LoVo (cell line): Measurements from ENCODE around the gene CYCS.
"Not testable (repeated sequence)": the region's sequence is repeated elsewhere in the genome, so short reads cannot be mapped to it uniquely, and the experiment has no call there.

Experiments
- DNase-seq: peaks from one replicate; pipeline ENCODE4 v3.0.0-alpha.2; 2016; ENCODE audit warnings: low spot score

CYCS gene

DNA sequence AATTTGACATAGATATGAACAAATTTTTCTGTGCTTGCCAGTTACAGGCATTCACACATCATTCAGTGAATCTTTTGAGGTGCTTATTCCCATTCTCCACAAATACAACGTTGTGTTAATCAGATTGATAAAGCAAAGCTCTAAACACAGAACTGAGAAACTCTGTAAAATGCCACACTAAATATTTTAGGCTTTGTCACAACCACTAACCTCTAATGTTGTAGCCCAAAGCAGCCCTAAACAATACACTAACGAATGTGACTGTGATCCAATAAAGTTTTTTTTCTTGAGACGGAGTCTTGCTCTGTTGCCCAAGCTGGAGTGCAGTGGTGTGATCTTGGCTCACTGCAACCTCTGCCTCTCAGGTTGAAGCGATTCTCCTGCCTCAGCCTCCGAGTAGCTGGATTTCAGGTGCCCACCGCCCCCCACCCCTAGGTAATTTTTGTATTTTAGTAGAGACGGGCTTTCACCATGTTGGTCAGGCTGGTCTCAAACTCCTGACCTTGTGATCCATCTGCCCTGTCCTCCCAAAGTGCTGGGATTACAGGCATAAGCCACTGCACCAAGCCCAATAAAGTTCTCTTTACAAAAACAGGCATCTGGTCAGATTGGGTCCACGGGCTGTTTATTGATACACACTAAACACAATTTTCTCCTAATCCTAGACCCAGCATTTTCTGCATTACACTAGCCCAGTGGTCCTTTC is 6.9 kb downstream of the CYCS start:
- DNase-seq: no peak

DNA sequence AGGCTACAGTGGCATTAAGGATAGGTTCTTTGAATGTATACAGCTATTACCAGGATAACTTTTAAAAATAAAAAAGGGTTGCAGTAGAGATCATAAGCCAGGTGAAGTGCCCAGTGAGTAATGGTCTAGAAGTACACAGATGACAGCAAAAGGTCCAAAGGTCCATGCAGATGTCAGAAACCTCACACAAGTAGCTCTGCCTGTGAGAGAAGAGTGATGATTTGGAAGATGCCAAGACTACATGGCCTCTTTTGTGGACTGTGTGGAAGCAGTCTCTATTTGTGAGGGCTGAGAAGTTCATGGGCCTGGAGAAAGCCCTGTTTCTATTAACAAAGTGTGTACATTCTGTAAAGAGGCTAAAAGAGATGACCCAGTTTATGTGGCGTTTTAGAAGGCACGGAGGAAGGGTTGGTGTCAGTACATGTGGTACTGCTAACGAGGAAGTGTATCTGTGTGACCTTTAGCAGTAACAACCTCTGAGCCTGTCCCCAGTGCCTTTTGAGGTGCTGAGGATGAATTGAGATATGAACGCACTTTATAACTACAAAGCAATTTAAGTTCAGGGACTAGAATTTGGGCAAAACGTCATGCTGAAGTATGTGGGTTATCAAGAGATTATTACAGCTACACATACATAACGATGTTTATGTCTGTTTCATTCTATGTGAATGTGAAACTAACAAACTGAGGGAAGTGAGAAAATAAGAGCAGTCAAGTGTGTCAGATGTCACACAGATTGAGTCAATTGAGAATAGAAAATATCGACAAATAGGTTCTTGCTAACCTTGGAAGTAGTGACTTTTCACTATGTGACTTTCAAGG is 7.6 kb downstream of the CYCS start:
- DNase-seq: no peak

DNA sequence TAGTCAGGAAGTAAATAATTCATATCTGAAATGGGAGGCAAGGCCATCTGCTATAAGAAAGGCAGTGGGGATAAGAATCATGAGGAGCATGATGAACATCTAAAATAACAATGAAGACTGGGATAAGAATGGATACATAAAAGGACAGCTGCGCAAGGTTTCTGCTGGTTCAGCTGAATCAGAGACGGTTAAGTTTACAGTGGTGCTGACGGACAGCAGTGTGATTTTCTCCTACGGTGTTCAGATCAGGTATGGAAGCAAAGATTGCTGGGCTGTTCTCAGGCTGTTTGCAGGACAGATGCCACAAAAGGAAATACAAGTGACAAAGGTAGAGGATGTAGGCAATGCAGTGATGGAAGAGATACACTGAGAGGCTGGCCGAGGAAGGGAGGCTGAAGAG is 8.4 kb downstream of the CYCS start:
- DNase-seq: no peak

DNA sequence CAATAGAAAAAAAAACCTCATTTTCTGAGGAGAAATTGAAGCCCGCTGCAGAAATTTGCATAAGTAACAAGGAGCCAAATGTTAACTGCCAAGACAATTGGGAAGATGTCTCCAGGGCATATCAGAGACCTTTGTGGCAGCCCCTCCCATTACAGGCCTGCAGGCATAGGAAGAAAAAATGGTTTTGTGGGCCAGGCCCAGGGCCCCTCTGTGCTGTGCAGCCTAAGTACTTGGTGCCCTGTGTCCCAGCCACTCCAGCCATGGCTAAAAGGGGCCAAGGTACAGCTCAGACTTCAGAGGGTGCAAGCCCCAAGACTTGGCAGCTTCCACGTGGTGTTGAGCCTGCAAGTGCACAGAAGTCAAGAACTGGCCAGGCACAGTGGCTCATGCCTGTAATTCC is 14.5 kb downstream of the CYCS start:
- not testable (repeated sequence) for DNase-seq

DNA sequence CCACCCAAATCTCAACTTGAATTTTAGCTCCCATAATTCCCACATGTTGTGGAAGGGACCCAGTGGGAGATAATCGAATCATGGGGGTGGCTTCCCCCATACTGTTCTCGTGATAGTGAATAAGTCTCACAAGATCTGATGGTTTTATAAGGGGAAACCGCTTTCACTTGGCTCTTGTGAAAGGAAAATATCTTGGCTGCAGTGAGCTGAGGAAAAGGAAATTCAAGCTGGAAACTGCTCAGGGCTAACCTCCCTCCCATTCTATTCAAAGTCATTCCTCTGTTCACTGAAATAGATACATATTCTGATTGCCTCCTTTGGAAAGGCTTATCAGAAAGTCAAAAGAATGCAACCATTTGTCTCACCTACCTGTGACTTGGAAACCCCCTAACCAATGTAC is 15.8 kb downstream of the CYCS start:
- no peak for DNase-seq

DNA sequence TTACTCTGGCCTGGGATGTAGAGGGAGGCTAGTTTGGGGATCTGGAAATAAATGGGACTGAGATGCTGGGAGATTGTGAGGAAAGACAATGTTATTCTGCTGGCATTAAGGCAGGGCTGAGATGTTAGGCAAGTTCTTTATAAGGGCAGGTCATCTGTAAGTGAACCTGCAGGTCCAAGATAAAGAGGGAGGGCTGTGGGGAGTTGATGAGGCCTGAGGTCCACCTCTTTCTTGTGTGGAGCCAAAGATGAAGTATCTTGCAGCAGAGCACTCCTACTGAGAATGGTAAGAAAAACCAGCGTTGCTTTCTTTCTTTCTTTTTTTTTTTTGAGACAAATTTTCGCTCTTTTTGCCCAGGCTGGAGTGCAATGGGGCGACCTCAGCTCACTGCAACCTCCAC is 19.1 kb downstream of the CYCS start:
- no peak for DNase-seq

DNA sequence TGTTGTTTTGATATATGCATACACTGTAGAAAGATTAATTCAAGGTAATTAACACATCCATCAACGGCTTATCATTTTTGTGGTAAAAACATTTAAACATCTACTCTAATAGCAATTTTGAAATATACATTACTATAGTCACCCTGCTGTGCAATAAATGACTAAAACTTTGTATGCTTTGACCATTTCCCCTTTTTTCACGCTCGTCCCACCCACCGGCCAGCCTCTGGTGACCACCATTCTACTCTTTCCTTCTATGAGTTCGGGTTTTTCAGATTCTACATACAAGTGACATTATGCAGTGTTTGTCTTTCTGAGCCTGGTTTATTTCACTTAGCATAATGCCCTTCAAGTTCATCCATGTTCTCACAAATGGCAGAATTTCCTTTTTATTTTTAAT is 21.3 kb downstream of the CYCS start:
- DNase-seq: no peak

DNA sequence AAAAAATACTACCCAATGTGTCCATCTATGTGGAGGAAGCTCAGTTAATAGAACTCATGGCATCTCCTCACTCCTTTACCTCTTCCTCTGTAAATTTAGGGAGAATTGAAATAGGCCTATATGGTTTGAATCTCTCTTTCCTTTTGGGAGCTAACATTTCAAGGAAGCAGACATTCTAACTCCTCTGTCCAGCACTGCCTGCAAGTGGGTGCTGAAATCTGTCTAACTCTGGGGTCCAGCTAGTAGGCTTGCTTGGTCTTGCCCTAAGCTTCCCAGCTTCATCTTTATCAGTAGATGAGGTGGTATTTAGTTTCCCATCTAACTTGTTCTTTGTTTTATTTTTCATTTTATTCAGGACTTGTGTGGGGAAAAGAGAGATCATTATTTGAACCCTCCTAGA is 23.2 kb downstream of the CYCS start:
- no peak for DNase-seq

DNA sequence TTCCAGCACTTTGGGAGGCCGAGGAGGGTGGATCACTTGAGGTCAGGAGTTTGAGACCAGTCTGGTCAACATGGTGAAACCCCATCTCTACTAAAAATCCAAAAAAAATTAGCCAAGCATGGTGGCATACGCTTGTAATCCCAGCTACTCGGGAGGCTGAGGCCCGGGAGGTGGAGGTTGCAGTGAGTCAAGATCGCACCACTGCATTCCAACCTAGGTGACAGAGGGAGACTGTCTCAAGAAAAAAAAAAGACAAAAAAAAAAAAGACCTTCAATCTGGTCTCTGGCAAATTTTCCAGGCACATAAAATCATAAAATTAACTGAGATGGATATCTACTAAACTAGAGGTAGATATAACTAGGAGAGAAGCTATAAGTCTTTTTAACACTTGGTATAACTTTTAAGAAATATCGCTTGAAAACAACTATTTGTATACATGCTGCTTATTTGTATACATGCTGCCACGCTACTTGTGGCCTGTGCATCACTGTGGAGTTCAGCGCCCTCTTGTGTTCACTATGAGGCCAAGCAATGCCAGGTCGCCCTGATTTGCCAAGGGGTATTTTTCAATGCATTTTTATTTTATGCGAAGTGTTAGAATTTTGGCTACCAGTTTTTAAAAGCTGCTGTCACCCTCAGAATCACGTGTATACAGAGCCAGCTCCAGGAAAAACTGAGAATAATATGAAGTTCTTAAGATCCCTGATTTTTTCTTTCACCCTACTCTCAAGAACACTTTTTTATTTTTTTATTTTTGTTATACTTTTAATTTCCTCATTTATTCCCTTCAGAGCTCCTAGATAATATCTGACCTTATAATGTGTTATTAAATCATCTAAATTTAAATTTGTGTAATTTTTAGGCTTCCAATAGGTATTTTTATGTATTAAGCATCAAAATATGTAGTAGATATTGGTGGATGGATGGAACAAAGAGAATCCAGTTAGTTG is 26.7 kb downstream of the CYCS start:
- DNase-seq: peak; percentile 84

DNA sequence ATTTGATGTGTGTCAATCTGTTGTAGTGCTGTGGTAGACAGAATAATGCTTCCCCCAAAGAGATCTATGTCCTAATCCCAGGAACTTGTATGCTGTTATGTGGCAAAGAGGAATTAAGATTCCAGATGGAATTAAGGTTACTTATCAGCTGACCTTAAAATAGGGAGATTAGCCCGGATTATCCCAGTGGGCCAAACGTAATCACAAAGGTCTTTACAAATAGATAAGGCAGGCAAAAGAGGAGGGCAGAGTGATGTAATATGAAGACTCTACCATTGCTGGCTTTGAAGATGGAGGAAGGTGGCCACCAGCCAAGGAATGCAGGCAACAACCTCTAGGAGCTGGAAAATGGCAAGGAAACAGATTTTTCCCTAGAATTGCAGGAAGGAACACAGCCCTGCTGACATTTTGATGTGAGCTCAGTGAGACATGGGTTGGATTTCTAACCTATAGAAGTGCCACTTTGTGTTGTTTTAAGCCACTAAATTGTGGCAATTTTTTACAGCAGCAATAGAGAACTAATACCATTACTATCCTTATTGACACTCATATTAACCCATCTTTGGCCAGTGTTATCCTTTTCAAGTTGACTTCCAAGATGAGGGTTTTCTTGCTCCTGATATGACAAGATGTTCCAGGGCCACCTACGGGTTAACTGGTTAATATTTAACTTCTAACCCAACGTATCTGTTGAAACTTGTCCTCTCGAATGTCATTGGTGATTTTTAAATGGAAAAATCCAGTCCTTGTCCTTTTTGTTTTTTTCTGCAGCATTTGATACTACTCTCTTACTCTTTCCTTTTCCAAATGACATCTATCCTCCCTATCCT is 29.3 kb downstream of the CYCS start:
- no peak for DNase-seq

DNA sequence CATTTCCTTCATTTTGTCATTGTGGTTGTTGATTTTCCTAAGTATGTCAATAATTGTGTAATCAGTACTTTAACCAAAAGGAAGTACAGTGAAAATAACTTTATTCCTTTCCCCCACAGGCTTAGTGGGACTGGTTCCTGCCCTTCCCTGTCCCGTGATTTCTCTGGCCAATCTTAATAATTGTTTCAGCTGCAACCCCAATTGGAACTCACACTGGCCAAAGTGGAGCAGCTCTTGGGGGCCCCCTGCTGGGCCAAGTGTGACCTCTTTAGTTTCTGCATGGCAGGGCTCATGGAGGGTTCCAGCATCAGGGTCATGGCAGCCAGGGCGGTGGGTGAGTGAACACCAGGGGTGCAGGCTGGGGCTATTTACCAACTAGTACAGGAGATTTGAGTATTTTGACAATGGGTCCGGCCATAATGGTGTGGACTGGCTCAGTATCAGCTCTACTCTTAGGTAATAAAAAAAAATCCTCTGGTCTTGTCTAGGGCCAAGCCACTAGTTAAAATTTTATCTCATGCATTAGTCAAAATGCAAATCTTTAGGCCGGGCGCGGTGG is 31.7 kb downstream of the CYCS start:
- DNase-seq: peak; percentile 90

DNA sequence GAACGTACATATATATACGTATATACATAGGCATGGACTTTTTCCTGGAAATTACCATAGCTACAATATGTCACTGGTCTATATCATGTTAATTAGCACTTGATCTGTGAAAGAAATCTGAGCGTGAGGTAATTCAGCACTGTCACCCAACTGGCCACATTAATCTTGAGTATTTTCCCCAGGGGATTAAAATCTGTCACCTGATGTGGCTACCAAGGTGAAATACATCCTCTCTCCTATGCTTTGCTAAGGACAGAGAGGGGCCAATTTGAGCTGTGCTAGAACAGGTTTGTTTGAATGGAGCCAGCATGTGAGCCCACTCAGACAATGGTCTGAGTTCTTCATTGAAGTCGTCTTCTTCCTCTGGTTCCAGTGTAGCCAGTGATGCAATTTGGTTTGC is 33.3 kb downstream of the CYCS start:
- no peak for DNase-seq

DNA sequence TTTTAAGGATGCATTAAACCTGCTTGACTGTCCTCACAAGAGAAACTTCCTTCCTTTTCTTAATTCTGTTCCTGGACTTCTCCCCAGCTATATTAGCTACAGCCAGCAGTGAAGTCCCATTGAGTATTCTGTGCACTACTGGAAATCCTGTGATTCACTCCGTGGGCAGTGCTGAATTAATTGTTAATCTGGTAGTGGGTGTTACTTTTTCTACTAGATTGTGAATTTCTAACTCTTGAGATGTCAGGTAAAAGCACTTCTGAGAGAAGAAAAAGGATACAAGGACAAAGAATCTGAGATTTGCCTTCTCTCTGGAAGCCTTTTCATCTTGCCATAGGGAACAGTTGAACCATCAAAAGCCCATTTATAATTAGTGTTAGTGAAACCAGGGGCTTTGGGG is 33.9 kb downstream of the CYCS start:
- no peak for DNase-seq

DNA sequence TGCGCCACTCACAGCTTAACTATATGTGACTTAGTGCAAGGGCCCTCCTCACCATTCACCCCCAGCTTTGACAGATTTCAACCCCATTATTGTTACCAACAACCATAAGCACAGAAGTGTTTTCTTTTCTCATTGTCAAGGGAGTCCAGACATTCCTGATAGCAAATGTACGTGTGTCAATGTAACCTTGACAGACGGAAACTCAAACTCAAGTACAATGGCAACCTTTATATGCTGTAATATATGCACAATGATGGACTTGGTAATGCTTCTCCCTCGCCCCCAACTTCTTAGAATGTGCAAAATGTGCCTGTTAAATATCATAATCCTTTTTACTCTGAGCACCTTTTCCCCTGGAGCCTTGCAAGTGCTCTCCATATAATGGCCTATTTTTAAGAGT is 34.7 kb downstream of the CYCS start:
- DNase-seq: no peak

DNA sequence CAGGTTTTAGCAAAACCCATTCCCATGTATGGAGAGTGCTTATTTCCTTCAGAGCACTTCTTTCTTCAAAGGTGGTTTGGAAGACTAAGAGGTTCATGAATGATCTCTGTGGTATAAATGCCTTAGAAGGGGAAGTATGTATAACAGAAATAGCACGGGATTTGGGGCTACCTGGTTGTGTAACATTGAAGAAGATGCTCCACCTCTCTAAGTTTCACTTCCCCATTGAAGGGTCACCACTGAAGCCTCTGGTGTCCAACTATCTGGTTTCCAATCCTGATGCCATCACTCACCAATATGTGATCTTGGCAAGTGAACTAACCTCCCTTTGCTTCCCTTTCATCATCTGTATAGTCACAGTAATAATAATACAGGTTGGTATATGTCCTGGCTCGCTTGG is 37.2 kb downstream of the CYCS start:
- no peak for DNase-seq

DNA sequence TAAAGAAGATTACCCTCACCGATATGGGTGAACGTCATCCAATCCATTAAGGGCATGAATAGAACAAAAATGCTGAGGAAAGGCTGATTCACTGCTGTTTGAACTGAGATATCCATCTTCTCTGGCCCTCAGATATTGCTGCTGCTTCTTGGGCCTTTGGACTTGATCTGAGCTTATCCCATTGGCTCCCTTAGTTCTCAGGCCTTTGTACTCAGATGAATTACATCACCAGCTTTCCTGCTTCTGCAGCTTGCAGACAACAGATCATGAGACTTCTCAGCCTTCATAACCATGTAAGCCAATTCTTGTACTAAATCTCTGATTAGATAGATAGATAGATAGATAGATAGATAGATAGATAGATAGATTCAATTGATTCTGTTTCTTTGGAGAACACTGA is 40.2 kb downstream of the CYCS start:
- DNase-seq: no peak

DNA sequence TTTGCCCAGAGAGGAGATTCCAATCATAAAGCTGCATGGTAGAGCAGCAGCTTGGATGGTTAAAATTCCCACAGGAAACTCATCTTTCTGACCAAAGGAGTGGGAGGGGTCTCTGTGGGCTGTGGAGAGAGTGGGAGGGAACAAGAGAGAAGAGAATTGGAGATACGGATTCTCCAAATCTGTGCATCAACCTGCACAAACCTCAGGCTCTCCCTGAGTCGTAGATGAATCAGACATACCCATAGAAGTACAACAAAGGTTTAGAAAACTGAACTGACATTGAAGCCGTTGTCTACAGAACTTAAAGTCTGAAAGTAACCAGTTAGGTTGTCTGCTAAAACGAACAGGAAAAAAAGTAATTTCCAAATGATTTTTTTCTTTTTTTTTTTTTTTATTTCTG is 41.9 kb downstream of the CYCS start:
- DNase-seq: no peak

DNA sequence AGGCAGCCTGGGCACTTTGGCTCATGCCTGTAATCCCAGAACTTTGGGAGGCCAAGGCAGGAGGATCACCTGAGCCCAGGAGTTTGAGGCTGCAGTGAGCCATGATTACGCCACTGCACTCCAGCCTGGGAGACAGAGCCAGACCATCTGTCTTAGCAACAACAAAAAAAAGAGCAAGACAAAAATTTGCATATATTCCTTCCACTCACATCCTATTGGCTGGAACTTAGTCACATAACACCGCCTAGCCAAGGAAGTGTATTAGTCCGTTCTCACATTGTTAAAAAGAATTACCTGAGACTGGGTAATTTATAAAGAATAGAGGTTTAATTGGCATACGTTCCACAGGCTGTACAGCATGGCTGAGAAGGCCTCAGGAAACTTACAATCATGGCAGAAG is 43.0 kb downstream of the CYCS start:
- not testable (repeated sequence) for DNase-seq

DNA sequence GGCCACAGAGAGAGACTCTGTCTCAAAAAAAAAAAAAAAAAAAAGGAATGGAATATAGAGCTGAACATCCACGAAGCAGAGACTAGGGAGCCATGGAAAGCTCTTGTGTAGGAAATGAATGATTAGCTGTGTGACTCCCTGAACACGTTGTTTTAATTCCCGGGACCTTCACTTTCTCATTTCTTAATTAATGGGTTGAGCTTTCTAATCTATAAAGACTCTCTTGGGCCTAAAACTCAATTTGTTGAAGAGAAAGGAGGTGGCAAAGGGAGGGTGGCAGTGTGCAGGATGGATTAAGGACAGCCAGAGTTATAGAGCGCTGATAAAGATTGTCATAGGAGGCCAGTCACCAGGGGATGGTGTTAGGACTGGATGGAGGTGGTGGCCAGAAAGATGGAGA is 48.0 kb downstream of the CYCS start:
- no peak for DNase-seq

DNA sequence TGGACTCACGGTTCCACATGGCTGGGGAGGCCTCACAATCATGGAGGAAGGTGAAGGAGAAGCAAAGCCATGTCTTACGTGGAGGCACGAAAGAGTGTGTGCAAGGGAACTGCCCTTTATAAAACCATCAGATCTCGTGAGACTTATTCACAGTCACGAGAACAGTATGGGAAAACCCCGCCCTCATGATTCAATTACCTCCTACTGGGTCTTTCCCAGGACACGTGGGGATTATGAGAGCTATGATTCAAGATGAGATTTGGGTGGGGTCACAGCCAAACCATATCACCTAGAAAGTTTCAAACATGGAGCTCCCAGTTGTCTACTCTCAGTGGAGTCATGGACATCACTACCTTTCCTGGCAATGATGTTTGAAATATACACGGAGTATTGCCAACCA is 49.6 kb downstream of the CYCS start:
- no peak for DNase-seq

DNA sequence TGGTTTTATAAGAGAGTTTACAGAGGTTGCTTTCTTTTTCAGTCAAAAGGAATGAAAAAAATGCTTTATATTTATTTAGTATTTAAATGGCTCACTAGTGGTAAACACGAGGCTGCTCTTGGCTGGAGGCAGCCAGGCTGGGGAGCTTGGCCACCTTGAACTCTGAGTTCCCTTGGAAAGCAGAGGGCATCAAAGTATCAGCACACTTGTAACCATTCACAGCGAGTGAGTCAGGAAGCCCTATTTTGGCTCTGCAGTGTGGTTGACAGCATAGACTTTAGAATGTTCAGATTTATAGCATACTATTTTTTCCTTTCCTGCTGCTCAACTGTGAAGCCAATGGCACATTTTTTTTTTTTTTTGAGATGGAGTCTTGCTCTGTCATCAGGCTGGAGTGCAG is 51.6 kb downstream of the CYCS start:
- no peak for DNase-seq
